SJCRH30 (cell line): Measurements from ENCODE around the gene C1orf198. TPM values are rescaled to one million over a fixed set of nuclear protein-coding genes. Genes with fewer than 3 reads are reported as not detected.

ENCODE experiments used
- DNase-seq, 2 experiments: peaks; one replicate each; pipeline ENCODE4 v3.0.0-alpha.2; 2015 to 2020
- H3K27ac ChIP-seq: fragments of 250-450 bp; sonication (Bioruptor Pico); 2 replicates; pipeline ENCODE4 v1.5.1; 2020; ENCODE audit warnings: mild to moderate bottlenecking, moderate library complexity
- H3K27me3 ChIP-seq: fragments of 250-450 bp; sonication (Bioruptor Pico); 2 replicates; pipeline ENCODE4 v1.5.1; 2020; ENCODE audit warnings: mild to moderate bottlenecking, moderate library complexity
- H3K36me3 ChIP-seq: fragments of 250-450 bp; sonication (Bioruptor Pico); 2 replicates; pipeline ENCODE4 v1.5.1; 2020; ENCODE audit warnings: mild to moderate bottlenecking, moderate library complexity
- H3K4me1 ChIP-seq: fragments of 250-450 bp; sonication (Bioruptor Pico); 2 replicates; pipeline ENCODE4 v1.5.1; 2020; ENCODE audit warnings: mild to moderate bottlenecking, moderate library complexity
- H3K4me3 ChIP-seq: fragments of 250-450 bp; sonication (Bioruptor Pico); 2 replicates; pipeline ENCODE4 v1.5.1; 2020; ENCODE audit warnings: mild to moderate bottlenecking, moderate library complexity
- H3K9me3 ChIP-seq: fragments of 250-450 bp; sonication (Bioruptor Pico); replicated peaks from 2 replicates; pipeline ENCODE4 v1.5.1; 2020; ENCODE audit warnings: mild to moderate bottlenecking, moderate library complexity
- total RNA-seq: library from RNA; depleted of rRNA; stranded (reverse); fragments of >200 nt; shearing (Covaris generic); gene quantifications from 2 replicates; pipeline ENCODE4 v1.2.3, GENCODE V29; 2014

Gene C1orf198
- total RNA-seq, 1 experiment from 2014 or later, result 53.9 TPM

GRCh38 chr1:230843503-230844309 lies 24.6 kb downstream of the C1orf198 start:
- H3K4me3 ChIP-seq, result no peak overlapping the region
- no peak for DNase-seq
- no peaks in the 10 kb centered on the region for H3K27me3 ChIP-seq
- no peak overlapping the region for H3K27ac ChIP-seq
- H3K9me3 ChIP-seq, result no peaks in the 10 kb centered on the region
- peaks cover 18% of the 10 kb centered on the region for H3K36me3 ChIP-seq
- H3K4me1 ChIP-seq, result peaks cover 2% of the 10 kb centered on the region

- no peaks in the 10 kb centered on the region; the same call in 1 of the 2 replicates for H3K4me1 ChIP-seq
- DNase-seq, result no peak
- H3K36me3 ChIP-seq, result peaks cover 18% of the 10 kb centered on the region
Measured at GRCh38 chr1:230842801-230843200, 25.5 kb downstream of the C1orf198 start.

GRCh38 chr1:230839173-230839572 lies 29.1 kb downstream of the C1orf198 start:
- Histone ChIP-seq H3K4me3 (no peak overlapping the region), H3K4me1 (no peaks in the 10 kb centered on the region), H3K9me3 (no peaks in the 10 kb centered on the region), H3K36me3 (peaks cover 18% of the 10 kb centered on the region), H3K27ac (no peak overlapping the region), H3K27me3 (no peaks in the 10 kb centered on the region)
- DNase-seq, result no peak

More at GRCh38 chr1:230842801-230843200, 25.5 kb downstream of the C1orf198 start:
- Histone ChIP-seq H3K4me3 (no peak overlapping the region), H3K27me3 (no peaks in the 10 kb centered on the region), H3K9me3 (no peaks in the 10 kb centered on the region), H3K27ac (no peak overlapping the region)

GRCh38 chr1:230836793-230837192 lies 31.5 kb downstream of the C1orf198 start:
- Histone ChIP-seq H3K4me1 (no peaks in the 10 kb centered on the region), H3K27ac (no peak overlapping the region), H3K36me3 (peaks cover 7% of the 10 kb centered on the region; the same call in 1 of the 2 replicates), H3K4me3 (no peak overlapping the region), H3K9me3 (no peaks in the 10 kb centered on the region), H3K27me3 (no peaks in the 10 kb centered on the region)
- no peak for DNase-seq

- Histone ChIP-seq H3K27me3 (no peaks in the 10 kb centered on the region), H3K27ac (no peak overlapping the region), H3K9me3 (no peaks in the 10 kb centered on the region), H3K4me1 (no peaks in the 10 kb centered on the region), H3K4me3 (no peak overlapping the region), H3K36me3 (peaks cover 5% of the 10 kb centered on the region; the same call in 1 of the 2 replicates)
- no peak for DNase-seq
Measured at GRCh38 chr1:230836347-230836746, 32.0 kb downstream of the C1orf198 start.

- H3K4me1 ChIP-seq, result no peaks in the 10 kb centered on the region
- no peak overlapping the region for H3K4me3 ChIP-seq
- H3K9me3 ChIP-seq, result no peaks in the 10 kb centered on the region
- DNase-seq, result no peak
- H3K27ac ChIP-seq, result no peak overlapping the region
- no peaks in the 10 kb centered on the region for H3K27me3 ChIP-seq
- H3K36me3 ChIP-seq, result no peaks in the 10 kb centered on the region; the same call in 1 of the 2 replicates
Measured at GRCh38 chr1:230834292-230834691, 34.0 kb downstream of the C1orf198 start.

GRCh38 chr1:230833511-230833910 lies 34.8 kb downstream of the C1orf198 start:
- H3K27ac ChIP-seq, result no peak overlapping the region
- no peaks in the 10 kb centered on the region for H3K9me3 ChIP-seq
- H3K4me3 ChIP-seq, result no peak overlapping the region
- DNase-seq, result no peak
- H3K4me1 ChIP-seq, result no peaks in the 10 kb centered on the region
- H3K36me3 ChIP-seq, result no peaks in the 10 kb centered on the region; the same call in 1 of the 2 replicates
- no peaks in the 10 kb centered on the region for H3K27me3 ChIP-seq

GRCh38 chr1:230832476-230832875 lies 35.8 kb downstream of the C1orf198 start:
- no peaks in the 10 kb centered on the region for H3K9me3 ChIP-seq
- no peaks in the 10 kb centered on the region; the same call in 1 of the 2 replicates for H3K36me3 ChIP-seq
- no peak overlapping the region for H3K27ac ChIP-seq
- H3K27me3 ChIP-seq, result no peaks in the 10 kb centered on the region
- peaks cover 10% of the 10 kb centered on the region for H3K4me1 ChIP-seq
- no peak overlapping the region for H3K4me3 ChIP-seq
- DNase-seq, result no peak

- no peak for DNase-seq
- no peaks in the 10 kb centered on the region for H3K9me3 ChIP-seq
- H3K27ac ChIP-seq, result no peak overlapping the region
- H3K36me3 ChIP-seq, result no peaks in the 10 kb centered on the region
- no peaks in the 10 kb centered on the region for H3K27me3 ChIP-seq
- peaks cover 17% of the 10 kb centered on the region for H3K4me1 ChIP-seq
- no peak overlapping the region for H3K4me3 ChIP-seq
Measured at GRCh38 chr1:230831771-230832170, 36.5 kb downstream of the C1orf198 start.

GRCh38 chr1:230828421-230828820 lies 39.9 kb downstream of the C1orf198 start:
- no peaks in the 10 kb centered on the region for H3K9me3 ChIP-seq
- H3K36me3 ChIP-seq, result no peaks in the 10 kb centered on the region
- H3K27me3 ChIP-seq, result no peaks in the 10 kb centered on the region
- DNase-seq, result no peak
- H3K27ac ChIP-seq, result peak overlapping the region; percentile 57; the same call in 1 of the 2 replicates
- peaks cover 46% of the 10 kb centered on the region for H3K4me1 ChIP-seq
- no peak overlapping the region for H3K4me3 ChIP-seq

GRCh38 chr1:230827801-230828200 lies 40.5 kb downstream of the C1orf198 start:
- peaks cover 46% of the 10 kb centered on the region for H3K4me1 ChIP-seq
- H3K27ac ChIP-seq, result peak overlapping the region; percentile 57
- no peaks in the 10 kb centered on the region for H3K36me3 ChIP-seq
- H3K4me3 ChIP-seq, result no peak overlapping the region
- H3K9me3 ChIP-seq, result no peaks in the 10 kb centered on the region
- DNase-seq, result no peak
- H3K27me3 ChIP-seq, result no peaks in the 10 kb centered on the region

GRCh38 chr1:230827081-230827681 lies 41.1 kb downstream of the C1orf198 start:
- peaks cover 52% of the 10 kb centered on the region for H3K4me1 ChIP-seq
- H3K27me3 ChIP-seq, result no peaks in the 10 kb centered on the region
- H3K9me3 ChIP-seq, result no peaks in the 10 kb centered on the region
- H3K27ac ChIP-seq, result peak overlapping the region; percentile 57
- H3K36me3 ChIP-seq, result no peaks in the 10 kb centered on the region
- DNase-seq, result peak; percentile 88 to 90
- no peak overlapping the region for H3K4me3 ChIP-seq

- Histone ChIP-seq H3K4me1 (peaks cover 57% of the 10 kb centered on the region), H3K4me3 (no peak overlapping the region), H3K36me3 (no peaks in the 10 kb centered on the region), H3K27me3 (no peaks in the 10 kb centered on the region), H3K27ac (peak overlapping the region; percentile 57), H3K9me3 (no peaks in the 10 kb centered on the region)
- DNase-seq, result peak in 1 of 2 experiments; percentile 61
Measured at GRCh38 chr1:230826166-230826875, 42.0 kb downstream of the C1orf198 start.

GRCh38 chr1:230825761-230826160 lies 42.6 kb downstream of the C1orf198 start:
- H3K27me3 ChIP-seq, result no peaks in the 10 kb centered on the region
- no peak overlapping the region for H3K4me3 ChIP-seq
- H3K4me1 ChIP-seq, result peaks cover 57% of the 10 kb centered on the region
- no peaks in the 10 kb centered on the region for H3K36me3 ChIP-seq
- no peaks in the 10 kb centered on the region for H3K9me3 ChIP-seq
- H3K27ac ChIP-seq, result peak overlapping the region; percentile 57
- peak in 1 of 2 experiments; percentile 46 for DNase-seq
